ENCODE measurements around the gene TSGA10IP.

- TF ChIP-seq, protein P1, sequence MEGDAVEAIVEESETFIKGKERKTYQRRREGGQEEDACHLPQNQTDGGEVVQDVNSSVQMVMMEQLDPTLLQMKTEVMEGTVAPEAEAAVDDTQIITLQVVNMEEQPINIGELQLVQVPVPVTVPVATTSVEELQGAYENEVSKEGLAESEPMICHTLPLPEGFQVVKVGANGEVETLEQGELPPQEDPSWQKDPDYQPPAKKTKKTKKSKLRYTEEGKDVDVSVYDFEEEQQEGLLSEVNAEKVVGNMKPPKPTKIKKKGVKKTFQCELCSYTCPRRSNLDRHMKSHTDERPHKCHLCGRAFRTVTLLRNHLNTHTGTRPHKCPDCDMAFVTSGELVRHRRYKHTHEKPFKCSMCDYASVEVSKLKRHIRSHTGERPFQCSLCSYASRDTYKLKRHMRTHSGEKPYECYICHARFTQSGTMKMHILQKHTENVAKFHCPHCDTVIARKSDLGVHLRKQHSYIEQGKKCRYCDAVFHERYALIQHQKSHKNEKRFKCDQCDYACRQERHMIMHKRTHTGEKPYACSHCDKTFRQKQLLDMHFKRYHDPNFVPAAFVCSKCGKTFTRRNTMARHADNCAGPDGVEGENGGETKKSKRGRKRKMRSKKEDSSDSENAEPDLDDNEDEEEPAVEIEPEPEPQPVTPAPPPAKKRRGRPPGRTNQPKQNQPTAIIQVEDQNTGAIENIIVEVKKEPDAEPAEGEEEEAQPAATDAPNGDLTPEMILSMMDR (IDR thresholded peaks at IDR 0.05 in 8 of 11, conservative IDR thresholded peaks at IDR 0.05 in 3 of 11), result no peak
- TF ChIP-seq POLR2A (IDR thresholded peaks at IDR 0.05), result no peak
- TF ChIP-seq POLR2AphosphoS5 (IDR thresholded peaks at IDR 0.05), result no peak
Observed at GRCh38 chr11:65947133-65947532, 1.9 kb downstream of the TSGA10IP start.
